Stimulated activated CD4-positive, alpha-beta T cell treated with anti-CD3 and anti-CD28 coated beads, TNF-alpha, amount 100 ng/mL, for 4 hours (primary cell): ENCODE results near the gene BACE2.
"Not testable (repeated sequence)": the region's sequence is repeated elsewhere in the genome, so short reads cannot be mapped to it uniquely, and the experiment has no call there.

Experiments
- DNase-seq, 3 experiments: peaks; one replicate each; pipeline ENCODE4 v3.0.0-alpha.2; 2020; ENCODE audit warnings: low read depth in 3 of 3

BACE2 gene

DNA sequence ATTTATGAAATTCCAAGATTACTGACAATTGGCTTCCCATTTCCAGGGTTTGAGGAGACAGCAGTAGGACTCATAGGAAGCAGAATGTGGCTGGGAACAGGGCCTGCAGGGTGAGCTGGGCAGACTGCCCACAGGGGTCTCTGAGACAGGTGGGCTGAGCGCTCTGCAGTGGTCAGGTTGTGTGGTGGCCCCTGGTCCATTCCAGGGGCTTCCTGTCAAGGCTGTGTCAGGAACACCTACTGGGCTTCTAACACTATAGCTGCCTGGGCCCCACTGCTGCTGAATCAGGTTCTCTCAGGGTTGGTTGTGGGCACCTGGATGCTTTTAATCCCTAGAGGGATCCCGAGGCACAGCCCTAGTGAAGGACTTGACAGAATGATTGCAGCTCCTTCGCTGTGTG, 72.1 kb downstream of the BACE2 start:
- DNase-seq = no peak

DNA sequence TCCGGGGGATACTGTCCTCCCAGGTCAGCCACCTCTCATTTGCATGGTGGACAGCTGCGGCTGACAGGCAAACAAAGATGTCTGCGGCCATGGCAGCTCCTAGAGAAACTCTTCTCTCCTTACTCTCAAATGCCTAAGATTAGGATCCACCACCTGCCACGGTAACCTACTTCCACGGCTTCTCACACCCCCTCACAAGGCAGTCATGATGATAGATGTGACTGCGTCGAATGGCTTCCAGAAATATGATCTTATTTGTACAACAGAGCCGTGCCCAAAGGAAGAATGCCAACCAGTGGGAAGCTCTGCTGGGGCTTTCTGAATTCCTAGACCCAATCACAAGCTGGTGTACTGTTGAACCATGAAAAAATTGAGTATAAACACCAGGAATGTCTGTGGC, 73.4 kb downstream of the BACE2 start:
- no peak for DNase-seq

DNA sequence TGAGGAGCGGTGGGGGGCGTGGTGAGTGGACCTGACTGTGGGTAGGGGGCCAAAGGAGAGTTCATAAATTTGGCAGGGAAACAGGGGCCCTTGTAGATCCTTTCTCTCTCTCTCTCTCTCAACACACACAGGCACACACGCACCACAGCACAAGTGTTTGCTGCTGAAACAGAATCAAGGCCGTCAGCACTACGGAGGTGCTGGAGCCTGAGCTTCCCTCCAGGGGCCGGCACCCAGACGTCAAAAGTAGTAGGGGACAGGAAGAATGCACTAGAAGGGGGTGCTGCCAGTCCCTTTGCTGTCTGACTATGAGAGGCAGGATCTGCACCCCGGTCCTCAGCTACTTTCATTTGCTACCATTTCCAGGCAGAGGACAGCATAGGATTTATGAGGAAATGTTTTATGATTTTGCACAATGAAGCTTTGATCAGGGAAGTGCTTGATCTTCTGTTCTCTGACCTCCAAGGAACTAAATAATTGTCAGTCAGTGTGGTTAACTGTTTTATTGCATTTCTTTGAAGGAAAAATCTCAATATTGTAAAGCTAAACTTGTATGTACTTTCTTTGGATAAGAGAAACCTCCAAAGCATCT, 74.4 kb downstream of the BACE2 start:
- DNase-seq = no peak

DNA sequence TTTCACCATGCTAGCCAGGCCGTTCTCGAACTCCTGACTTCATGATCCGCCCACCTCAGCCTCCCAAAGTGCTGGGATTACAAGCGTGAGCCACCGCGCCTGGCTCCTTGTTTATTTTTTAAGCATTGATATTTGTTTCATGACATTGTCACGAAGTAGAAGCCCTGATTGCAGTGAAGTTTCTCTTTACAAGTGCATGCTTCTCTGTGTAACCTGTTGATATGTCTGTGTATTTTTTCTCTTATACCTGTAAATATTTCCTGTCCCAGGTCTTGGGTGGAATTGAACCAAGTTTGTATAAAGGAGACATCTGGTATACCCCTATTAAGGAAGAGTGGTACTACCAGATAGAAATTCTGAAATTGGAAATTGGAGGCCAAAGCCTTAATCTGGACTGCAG, 75.1 kb downstream of the BACE2 start:
- DNase-seq = no peak

DNA sequence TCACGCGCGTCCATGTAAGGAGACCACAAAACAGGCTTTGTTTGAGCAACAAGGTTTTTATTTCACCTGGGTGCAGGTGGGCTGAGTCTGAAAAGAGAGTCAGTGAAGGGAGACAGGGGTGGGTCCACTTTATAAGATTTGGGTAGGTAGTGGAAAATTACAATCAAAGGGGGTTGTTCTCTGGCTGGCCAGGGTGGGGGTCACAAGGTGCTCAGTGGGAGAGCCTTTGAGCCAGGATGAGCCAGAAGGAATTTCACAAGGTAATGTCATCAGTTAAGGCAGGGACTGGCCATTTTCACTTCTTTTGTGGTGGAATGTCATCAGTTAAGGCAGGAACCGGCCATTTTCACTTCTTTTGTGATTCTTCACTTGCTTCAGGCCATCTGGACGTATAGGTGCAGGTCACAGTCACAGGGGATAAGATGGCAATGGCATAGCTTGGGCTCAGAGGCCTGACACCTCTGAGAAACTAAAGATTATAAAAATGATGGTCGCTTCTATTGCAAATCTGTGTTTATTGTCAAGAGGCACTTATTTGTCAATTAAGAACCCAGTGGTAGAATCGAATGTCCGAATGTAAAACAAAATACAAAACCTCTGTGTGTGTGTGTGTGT, 76.4 kb downstream of the BACE2 start:
- DNase-seq = not testable (repeated sequence)

DNA sequence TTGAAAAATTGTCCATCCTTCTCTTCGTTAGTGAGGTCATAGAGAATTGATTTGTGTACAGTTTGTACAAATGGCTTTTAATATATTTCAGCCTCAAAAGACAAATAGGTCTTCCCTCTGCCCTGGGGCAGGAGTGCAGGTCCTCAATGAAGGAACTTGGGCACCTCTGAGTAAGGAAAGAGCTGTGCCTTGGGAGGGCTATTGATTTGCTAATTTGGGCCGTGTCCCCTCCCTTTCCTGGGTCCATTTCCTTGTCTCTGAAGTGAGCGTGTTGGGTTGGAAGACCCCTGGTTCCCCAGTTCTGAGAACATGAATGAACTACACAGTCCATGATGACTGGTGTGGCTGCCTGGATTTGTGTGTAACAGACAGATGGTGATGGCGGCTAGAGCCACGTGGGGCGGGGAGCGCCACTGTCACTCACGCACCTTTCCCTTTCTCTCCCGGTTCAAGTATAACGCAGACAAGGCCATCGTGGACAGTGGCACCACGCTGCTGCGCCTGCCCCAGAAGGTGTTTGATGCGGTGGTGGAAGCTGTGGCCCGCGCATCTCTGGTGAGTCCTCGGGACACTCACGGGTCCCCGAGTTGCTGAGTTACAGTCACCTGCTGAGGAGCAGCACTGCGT, 77.7 kb downstream of the BACE2 start:
- no peak for DNase-seq

DNA sequence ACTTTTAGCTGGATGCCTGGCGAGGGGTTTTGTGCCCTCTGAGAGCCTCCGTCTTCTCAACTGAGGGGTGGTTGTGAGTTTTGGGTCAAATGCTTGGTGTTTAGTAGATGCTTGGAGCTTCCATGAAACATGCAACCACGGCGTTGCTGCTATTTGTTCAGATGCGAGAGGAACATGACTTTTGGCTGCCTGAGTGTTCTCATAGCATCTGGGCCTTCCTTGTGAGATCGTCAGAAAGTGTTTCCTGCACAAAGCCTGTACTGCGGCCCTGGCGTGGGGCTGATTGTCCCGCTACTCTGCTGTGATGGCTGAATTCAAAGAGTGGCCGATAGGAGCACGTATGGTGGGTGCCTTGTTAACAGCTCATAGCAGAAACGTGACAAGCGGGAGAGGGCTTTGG, 78.8 kb downstream of the BACE2 start:
- no peak for DNase-seq

DNA sequence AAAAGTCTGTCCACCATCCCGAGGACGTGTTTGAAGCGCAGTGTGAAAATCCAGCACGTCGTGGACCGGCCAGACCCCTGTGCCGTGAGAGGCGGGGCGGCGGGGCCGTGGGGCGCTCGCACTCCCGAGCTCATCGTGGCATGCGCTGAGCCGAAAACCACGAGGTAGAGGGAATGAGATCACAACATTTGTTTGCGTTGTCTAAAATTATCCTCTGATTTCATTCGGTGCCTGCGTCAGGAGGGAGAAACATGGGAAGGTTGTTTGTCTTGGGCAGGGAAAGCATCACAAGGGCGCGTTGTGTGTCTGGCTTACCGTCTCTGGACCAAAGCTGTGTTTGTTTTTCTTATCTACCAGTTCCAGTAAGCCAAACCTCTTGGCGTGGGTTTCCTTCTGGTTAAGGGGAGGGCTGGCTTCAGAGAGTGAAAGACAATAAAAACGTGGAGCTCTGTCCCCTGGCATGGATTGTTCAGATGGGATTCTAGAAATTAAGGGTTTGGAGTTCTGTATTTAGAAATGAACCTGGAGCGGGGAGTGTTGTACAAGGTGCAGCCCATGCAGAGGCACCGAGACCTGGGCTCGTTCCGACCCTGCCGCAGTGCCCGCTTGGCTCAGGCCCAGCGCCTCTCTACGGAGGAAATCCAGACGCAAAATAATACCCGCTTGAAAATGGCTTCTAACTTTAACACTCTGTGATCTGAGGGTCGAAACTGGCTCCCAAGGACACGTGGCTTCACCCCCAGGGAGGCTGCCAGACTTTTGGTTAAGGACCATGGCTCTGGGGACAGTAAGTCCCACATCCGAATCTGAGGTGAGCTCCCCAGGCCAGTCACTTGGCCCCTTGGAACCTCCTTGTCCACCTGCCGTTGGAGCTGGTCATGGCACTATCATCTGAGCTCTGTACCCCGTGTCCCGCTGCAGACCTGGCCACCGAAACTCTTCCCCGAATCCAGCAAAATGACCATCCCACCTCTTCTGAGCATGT, 79.9 kb downstream of the BACE2 start:
- DNase-seq = no peak

DNA sequence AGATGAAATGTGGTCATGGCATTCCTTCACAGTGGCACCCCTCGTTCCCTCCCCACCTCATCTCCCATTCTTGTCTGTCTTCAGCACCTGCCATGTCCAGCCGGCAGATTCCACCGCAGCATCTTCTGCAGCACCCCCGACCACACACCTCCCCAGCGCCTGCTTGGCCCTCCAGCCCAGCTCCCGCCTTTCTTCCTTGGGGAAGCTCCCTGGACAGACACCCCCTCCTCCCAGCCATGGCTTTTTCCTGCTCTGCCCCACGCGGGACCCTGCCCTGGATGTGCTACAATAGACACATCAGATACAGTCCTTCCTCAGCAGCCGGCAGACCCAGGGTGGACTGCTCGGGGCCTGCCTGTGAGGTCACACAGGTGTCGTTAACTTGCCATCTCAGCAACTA, 81.5 kb downstream of the BACE2 start:
- DNase-seq = no peak

DNA sequence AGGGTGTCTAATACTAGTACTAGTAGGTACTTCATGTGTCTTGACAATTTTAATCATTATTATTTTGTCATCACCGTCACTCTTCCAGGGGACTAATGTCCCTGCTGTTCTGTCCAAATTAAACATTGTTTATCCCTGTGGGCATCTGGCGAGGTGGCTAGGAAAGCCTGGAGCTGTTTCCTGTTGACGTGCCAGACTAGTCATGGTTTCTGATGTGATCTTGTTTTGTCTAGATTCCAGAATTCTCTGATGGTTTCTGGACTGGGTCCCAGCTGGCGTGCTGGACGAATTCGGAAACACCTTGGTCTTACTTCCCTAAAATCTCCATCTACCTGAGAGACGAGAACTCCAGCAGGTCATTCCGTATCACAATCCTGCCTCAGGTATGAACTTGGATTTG, 82.6 kb downstream of the BACE2 start:
- no peak for DNase-seq

DNA sequence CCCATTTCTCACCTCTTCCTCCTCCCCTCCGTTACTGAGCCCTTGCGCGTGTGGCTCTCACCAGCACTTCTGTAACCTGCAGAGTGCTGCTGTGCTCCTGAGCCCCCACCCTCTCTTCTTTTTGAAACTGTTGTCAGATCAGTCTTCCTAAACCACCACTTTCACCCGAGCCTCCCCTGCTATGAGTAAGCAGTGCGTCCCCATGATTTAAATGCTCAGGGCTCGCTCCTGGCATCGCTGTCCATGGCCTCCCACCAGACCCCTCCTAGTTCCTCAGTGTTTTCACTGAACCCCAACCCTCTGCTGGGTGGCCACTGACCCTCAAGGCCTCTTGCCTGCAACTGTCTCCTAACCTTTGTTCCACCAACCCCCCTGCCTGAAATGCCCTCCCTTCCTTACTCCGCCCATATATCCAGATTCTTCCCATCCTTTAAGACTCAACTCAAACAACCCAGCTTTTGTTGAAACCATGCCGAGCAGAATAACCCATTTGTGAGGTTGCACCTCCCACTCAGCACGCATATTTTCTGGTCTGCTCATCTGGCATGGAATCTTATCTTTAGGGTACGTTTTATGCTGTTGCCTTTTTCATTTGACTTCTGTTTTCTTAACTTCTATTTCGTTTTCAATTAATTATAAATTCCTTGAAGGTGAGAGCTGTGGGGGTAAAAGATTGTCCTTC, 84.1 kb downstream of the BACE2 start:
- DNase-seq = no peak

DNA sequence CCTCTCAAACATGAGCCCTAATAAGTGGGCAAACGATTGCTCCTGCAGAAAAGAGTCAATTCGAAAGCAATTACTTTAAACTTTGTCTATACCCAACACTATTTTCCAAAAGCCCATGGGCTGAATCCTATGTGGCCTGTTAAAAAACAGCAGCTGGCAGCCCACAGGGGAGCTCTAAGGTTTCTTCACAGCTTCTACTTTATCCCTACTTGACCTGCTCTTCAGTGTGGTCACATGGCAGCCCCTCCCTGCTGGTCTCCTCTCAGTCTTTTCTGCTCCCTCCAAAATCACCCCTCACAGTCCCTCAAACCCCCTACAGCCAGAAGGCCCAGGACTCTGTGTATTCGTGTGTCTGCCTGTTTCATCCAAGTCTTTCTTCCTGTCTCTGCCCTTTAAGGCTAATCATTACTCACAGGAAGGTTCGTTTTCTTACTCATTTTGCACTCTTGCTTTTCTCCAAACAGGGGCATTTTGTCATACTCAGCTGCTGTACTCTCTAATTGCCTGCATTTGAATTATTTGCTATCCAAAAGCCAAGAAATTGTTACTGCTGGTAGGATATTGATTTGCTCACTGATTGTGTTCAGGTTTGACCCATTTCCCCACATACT, 86.2 kb downstream of the BACE2 start:
- no peak for DNase-seq

DNA sequence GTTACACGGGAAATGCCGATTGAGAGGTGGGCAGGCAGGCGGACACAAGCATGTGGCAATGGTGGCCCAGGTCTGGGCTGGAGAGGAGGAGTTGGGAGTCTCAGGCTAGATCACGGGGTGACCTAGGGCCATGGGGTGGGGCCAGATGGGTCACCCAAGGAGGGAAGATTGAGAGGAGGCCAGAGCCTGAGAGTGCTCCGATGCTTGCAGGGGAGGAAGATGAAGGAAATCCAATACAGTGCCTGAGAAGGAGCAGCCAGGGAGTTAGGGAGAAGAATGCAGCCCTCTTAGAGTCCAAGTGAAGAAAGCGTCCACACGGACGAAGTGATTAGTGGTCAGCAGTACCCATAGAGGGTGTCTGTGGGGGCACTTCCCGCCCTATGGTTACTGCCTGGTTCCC, 87.2 kb downstream of the BACE2 start:
- no peak for DNase-seq

DNA sequence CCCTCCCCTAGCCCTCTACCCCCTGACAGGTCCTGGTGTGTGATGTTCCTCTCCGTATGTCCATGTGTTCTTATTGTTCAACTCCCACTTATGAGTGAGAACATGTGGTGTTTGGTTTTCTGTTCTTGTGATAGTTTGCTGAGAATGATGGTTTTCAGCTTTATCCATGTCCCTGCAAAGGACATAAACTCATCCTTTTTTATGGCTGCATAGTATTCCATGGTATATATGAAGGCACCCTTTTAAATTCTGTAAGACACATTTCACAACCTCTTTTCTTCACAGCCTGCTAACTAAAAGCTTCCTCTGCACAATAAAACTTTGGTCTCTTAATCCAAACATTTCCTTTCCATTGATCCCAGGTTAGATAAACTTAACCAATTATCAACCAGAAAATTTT, 88.3 kb downstream of the BACE2 start:
- DNase-seq = not testable (repeated sequence)

DNA sequence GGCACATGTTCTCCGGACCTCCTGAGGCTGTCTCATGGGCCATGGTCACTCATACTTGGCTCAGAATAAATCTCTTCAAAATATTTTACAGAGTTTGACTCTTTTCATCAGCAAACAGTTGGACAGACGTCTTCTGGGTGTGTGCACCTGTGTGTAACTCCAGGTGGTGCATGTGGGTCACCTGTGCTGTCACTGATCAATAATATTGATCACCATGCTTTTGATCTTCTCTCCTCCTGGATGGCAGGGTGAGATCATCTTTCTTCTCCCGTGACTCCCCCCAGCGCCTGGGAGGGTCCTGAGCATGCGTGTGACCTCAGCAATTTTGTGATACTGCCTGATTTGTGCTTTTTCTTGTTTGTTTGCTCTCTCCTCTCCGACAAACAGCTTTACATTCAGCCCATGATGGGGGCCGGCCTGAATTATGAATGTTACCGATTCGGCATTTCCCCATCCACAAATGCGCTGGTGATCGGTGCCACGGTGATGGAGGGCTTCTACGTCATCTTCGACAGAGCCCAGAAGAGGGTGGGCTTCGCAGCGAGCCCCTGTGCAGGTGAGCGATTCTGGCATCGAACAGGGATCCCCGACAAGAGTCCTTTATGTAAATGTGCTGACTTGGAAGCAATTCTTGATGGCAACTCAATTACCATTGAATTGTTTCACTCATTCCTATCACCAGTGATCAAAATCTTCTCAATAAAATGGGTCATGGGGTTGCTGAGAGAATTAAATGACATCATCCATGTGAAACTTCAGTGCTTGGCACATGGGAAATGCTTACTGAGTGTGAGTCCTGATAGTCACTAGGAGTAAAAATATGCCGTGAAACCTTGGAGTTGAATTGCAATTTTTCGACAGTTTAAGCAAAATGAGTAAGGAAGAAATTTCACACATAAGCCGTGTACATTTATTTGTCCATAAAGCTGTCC, 89.1 kb downstream of the BACE2 start:
- no peak for DNase-seq

DNA sequence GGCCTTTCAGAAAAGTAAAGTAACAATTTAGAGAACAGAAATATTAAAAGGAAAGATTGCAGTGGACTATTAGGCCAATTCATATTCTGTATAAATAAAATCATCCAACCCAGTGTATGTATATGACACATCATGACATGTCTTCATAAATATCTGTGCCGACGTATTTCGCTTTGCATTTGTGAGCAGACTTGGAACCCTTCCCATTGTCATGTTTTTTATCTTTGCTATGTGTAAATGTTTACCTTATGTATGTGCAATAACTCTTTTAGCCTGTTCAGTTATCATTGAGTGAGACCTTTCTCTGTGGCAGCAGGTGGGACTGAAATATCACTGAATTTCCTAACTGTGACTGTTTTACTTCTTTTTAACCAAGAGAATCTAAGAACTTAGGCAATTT, 90.7 kb downstream of the BACE2 start:
- no peak for DNase-seq

DNA sequence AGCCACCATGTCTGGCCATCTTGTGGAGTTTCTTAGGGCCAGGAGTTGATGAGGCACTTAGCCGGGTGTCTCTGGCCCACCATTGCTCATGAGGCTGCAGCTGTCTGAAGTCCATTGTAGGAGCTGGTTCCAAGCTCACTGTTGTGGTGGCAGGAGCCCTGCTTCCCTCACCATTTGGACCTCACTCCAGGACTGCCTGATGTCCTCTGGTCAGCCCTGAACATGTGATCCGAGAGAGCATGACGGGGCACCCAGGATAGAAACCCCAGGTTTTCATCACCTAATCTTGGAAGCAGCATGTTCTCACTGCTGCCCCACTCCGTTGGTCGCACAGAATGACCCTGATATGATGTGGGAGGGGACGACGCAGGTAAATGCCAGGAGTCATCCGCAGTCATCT, 92.5 kb downstream of the BACE2 start:
- no peak for DNase-seq

DNA sequence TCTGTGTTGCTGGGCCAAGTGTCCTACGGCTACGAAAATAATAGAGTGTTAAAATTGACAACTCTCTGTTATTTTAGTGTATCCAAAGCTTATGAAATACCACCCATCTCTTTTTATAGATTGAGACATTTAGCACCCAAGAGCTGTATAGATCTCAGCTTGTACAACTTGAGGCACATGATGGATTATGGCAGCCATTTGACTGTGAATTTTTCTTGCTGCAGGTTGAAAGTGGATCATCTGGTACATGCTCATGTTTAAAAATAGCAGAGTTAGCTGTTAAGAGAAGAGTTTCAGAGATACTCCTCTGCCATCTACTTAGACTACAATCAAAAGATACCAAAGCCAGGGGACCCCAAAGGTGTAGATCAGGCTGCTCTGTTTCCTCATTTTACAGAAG, 99.4 kb downstream of the BACE2 start:
- DNase-seq = no peak

DNA sequence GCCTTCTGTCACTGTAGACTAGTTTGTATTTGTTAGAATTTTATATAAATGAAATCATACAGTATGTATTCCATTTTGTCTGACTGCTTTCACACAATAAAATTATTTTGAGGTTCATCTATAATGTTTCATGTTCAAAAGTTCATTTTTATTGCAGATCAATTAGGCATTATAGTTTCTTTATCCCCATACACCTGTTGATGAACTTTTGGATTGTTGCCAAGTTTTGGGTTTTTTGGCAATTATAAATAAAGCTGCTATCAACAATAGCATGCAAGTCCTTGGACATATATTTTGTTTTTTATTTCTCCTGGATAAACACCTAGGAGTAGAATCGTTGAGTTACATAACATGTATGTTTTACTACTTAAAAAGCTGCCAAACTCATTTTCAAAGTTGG, 101.6 kb downstream of the BACE2 start:
- no peak for DNase-seq

DNA sequence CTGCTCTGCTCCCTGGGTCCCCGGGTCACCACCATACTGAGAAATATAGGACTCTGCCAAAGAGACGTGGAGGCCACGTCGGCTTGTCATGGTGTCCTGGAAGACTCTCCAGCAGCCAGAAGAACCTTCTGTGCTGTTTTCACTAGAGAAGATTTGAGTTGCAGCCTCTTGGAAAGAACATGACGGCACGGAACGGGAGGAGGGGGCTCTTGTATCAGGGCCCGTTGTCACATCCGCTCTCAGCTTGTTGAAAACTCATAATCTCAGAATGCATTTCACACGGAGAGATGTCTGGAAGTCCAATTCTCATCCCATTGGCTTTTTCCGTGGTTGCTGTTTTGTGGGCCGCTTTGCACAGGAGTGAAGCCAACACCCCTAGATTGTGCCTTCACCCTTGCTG, 109.2 kb downstream of the BACE2 start:
- no peak for DNase-seq
